ENCODE results near the gene KCNJ1.

DNA sequence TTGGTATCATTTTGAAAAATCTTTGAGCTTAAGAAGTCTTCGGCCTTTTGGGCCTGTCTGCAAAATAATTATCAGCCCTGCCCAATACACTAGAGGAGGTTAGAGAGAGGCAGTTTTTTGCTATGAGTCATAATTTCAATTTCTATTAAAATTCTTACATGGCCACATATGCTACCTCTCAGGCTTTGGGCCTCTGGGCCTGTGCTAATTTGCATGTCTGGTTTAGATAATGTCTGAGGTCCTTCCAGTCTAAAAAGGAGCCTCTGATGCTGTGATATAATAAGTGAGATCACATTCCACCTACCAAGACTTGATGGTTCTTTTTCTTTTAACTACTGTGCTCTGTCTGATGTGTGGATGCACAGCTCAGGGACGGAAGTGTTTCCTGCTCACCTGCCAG is 70.8 kb downstream of the KCNJ1 start:
- TF ChIP-seq CTCF (IDR thresholded peaks at IDR 0.05; ENCODE audit: extremely low read depth in 1 of 2, insufficient read depth in 1 of 2, low read depth in 1 of 2, low read length in 2 of 2) (no peak), POLR2AphosphoS5 (IDR thresholded peaks at IDR 0.05; ENCODE audit: insufficient read depth, low read depth, low read length) (no peak), GATA2 (IDR thresholded peaks at IDR 0.05; ENCODE audit: insufficient read depth, insufficient read length, low read depth, low read length) (no peak), POLR2A (IDR thresholded peaks at IDR 0.05; ENCODE audit: low read depth, low read length) (no peak), JUN (IDR thresholded peaks at IDR 0.05; ENCODE audit: borderline replicate concordance, insufficient read depth, insufficient read length, low read depth) (no peak), FOS (IDR thresholded peaks at IDR 0.05; ENCODE audit: borderline replicate concordance, insufficient read depth, low read length) (no peak), EZH2 (IDR thresholded peaks at IDR 0.05; ENCODE audit: borderline replicate concordance, low read depth, low read length, severe bottlenecking) (no peak)
